Measurements from ENCODE around the gene LMTK2. TPM values are rescaled to one million over a fixed set of nuclear protein-coding genes. Genes with fewer than 3 reads are reported as not detected.

The LMTK2 gene
- total RNA-seq, 4 donors from 2014 or later, result 22.5 to 31.7 (median 28.4) TPM

GRCh38 chr7:98232799-98233198, 126.1 kb downstream of the LMTK2 start:
- Histone ChIP-seq H3K27me3 (no peaks in the 10 kb centered on the region), H3K36me3 (peaks cover 18 to 87% (median 81%) of the 10 kb centered on the region in 4 donors), H3K9me3 (no peaks in the 10 kb centered on the region), H3K27ac (replicated peaks in 1 of 4) (no peak overlapping the region), H3K4me3 (no peak overlapping the region), H3K4me1 (no peaks in the 10 kb centered on the region)
- no peak for DNase-seq (ENCODE audit: extremely low spot score)
- 88% methylated on average over 11 of the region's 16 CpGs for WGBS
- intact Hi-C loops (cut with DNase I), result no loop called here
- TF ChIP-seq POLR2AphosphoS5 (IDR thresholded peaks at IDR 0.05) (no peak), CTCF (IDR thresholded peaks at IDR 0.05) (no peak), POLR2A (IDR thresholded peaks at IDR 0.05; ENCODE audit: low read depth) (no peak), EP300 (IDR thresholded peaks at IDR 0.05) (no peak)

- Histone ChIP-seq H3K9me3 (no peaks in the 10 kb centered on the region), H3K27ac (replicated peaks in 1 of 4) (no peak overlapping the region), H3K4me1 (no peaks in the 10 kb centered on the region), H3K27me3 (no peaks in the 10 kb centered on the region), H3K4me3 (no peak overlapping the region), H3K36me3 (peaks cover 24 to 87% (median 80%) of the 10 kb centered on the region in 4 donors)
- intact Hi-C loops (cut with DNase I), result no loop called here
- no peak for TF ChIP-seq POLR2AphosphoS5 (IDR thresholded peaks at IDR 0.05)
- no peak for TF ChIP-seq EP300 (IDR thresholded peaks at IDR 0.05)
- 92% methylated on average over 27 of the region's 32 CpGs for WGBS
- no peak for DNase-seq (ENCODE audit: extremely low spot score)
These were observed 126.8 kb downstream of the LMTK2 start for GRCh38 chr7:98233219-98234070.

GRCh38 chr7:98234429-98235147, 127.9 kb downstream of the LMTK2 start:
- Histone ChIP-seq H3K27ac (replicated peaks in 1 of 4) (no peak overlapping the region), H3K9me3 (no peaks in the 10 kb centered on the region), H3K36me3 (peaks cover 25 to 87% (median 81%) of the 10 kb centered on the region in 4 donors), H3K4me3 (no peak overlapping the region), H3K4me1 (no peaks in the 10 kb centered on the region), H3K27me3 (no peaks in the 10 kb centered on the region)
- WGBS, result 95% methylated on average over 10 of the region's 10 CpGs
- TF ChIP-seq EP300 (IDR thresholded peaks at IDR 0.05) (no peak), POLR2A (IDR thresholded peaks at IDR 0.05; ENCODE audit: low read depth) (no peak), POLR2AphosphoS5 (IDR thresholded peaks at IDR 0.05) (no peak), CTCF (IDR thresholded peaks at IDR 0.05) (no peak)
- DNase-seq (ENCODE audit: extremely low spot score), result no peak
- intact Hi-C loops (cut with DNase I), result no loop called here

- Histone ChIP-seq H3K9me3 (no peaks in the 10 kb centered on the region), H3K4me3 (no peak overlapping the region)
- intact Hi-C loops (cut with DNase I), result no loop called here
These were observed 129.2 kb downstream of the LMTK2 start for GRCh38 chr7:98235901-98236300.

More at GRCh38 chr7:98235901-98236300, 129.2 kb downstream of the LMTK2 start:
- H3K4me1 ChIP-seq, result no peaks in the 10 kb centered on the region
- no peak for TF ChIP-seq EP300 (IDR thresholded peaks at IDR 0.05)
- TF ChIP-seq CTCF (IDR thresholded peaks at IDR 0.05), result no peak
- TF ChIP-seq POLR2A (IDR thresholded peaks at IDR 0.05; ENCODE audit: low read depth), result no peak
- no peak for TF ChIP-seq POLR2AphosphoS5 (IDR thresholded peaks at IDR 0.05)
- WGBS, result 94% methylated on average over 10 of the region's 11 CpGs
- H3K36me3 ChIP-seq, result peaks cover 26 to 93% (median 83%) of the 10 kb centered on the region in 4 donors
- H3K27ac ChIP-seq (replicated peaks in 1 of 4), result no peak overlapping the region
- no peak for DNase-seq (ENCODE audit: extremely low spot score)
- no peaks in the 10 kb centered on the region for H3K27me3 ChIP-seq
